GM18505 (cell line): ENCODE results near the gene LAMA4.

Experiments
- ATAC-seq: cut with Tn5 transposase; IDR thresholded peaks from one replicate; pipeline ENCODE4 v1.9.1; 2021; ENCODE audit not compliant: unreplicated experiment
- POLR2A ChIP-seq: IDR thresholded peaks from 4 replicates; pipeline ENCODE4 v1.6.1; 2011; ENCODE audit warnings: borderline replicate concordance; ENCODE audit not compliant: insufficient read depth, insufficient read length; ENCODE audit errors: extremely low read depth

Gene LAMA4

DNA sequence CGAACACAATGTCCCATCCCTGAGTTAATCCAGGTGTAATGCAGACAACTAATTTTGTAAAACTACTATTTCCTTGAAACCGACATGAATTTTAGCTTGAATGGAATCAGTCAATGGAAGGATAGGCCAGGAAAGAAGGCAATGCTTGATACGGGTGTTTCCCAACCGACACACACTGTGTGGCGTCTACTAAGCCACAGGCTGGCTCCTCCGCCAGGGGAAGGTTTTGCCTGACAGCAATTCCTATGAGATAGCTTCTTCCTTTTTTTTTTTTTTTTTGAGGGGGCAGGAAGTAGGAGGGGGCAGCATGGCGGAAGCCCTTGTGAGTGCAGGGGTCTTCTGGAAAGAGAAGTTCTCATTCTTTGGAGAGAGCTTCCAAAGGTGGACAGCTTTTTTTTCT, 12.0 kb upstream of the LAMA4 start:
- no peak for TF ChIP-seq POLR2A
- no peak for ATAC-seq

DNA sequence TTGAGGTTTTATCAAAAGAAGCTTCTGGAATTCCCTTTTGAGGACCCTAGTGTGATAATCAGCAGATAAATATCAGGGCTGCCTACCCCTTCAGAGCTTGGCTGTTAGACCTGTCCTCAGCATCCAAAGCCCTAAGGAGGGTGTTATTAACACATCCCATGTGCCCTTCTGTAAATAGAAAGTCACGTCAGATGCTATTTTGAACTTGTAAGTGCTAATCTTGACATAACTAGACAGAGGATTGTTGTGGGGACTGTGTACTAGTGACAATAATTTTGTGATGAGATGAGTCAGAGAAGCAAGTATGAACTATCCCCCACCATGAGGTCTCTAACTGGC, 4.9 kb upstream of the LAMA4 start:
- TF ChIP-seq POLR2A: no peak

DNA sequence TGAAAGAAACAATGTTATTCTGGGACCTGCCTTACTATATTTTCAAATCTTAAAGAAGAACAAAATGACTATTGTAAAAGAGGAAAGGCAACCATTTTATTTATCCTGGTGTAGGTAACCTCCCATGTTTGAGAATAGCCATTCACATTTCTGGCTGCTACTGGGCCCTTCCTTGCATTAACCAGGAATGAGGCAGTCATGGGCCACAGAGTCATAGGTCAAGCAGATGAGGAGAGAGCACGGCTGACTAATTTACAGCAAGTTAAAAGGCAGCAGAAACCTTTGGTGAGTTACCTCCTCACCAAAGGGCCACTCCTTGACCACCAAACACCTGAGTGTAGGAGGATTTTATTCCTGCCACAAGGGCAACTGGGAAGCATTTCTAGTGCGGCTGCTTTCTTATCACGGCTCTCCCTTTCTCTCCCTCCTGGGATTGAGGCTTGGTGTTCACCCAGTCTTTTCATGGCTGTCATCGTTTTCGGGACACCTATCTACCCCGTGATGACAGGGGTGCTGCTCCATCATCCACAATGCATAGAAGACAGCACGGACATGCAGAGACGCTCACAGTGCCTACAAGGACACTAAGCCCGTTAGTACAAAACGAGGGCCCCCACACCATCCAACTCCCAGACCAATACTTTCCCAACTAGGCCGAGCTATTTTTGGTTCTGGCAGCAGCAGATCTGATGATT, 4.4 kb upstream of the LAMA4 start:
- no peak for ATAC-seq

More for the DNA sequence above, 4.9 kb upstream of the LAMA4 start:
- no peak for ATAC-seq

GRCh38 chr6:112257178-112257855, 3.0 kb upstream of the LAMA4 start:
- TF ChIP-seq POLR2A: no peak
- ATAC-seq: no peak

More for the DNA sequence above, 4.4 kb upstream of the LAMA4 start:
- no peak for TF ChIP-seq POLR2A

DNA sequence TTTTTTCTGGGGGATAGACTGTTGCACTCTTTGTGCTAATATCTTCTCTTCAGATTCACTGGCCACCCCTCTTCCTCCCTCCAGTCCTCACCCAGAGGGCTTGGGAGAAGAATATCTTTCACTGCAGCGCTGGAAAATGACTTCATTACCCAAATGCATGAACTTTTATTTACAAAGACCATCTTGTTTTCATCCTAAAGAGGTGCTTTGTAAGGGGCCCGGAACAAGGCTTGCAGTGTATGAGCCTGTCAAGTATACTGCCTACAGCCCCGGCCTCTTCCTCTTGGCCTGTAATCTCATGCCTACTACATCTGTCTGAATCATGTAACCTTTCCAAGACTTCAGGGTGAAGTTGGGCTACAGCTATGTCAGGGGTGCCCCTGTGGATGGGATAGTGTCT, 554 bp upstream of the LAMA4 start:
- ATAC-seq: no peak
- TF ChIP-seq POLR2A: no peak

DNA sequence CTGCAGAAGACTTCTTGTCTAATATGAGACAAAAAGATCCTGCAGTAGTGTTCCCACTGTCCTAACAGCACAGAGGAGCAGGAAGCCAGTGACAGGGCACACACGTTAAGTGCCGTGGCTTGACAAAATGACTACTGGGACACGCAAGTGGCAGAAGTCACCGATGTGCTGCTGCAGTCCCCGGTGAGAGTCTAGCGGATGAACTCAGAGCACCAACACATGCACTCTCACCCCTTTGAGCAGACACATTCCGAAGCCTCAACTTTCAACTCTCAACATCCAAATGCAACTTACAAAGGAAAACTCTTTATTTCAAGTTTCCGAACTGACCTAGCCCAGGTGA, 898 bp downstream of the LAMA4 start:
- ATAC-seq: no peak
- TF ChIP-seq POLR2A: no peak

DNA sequence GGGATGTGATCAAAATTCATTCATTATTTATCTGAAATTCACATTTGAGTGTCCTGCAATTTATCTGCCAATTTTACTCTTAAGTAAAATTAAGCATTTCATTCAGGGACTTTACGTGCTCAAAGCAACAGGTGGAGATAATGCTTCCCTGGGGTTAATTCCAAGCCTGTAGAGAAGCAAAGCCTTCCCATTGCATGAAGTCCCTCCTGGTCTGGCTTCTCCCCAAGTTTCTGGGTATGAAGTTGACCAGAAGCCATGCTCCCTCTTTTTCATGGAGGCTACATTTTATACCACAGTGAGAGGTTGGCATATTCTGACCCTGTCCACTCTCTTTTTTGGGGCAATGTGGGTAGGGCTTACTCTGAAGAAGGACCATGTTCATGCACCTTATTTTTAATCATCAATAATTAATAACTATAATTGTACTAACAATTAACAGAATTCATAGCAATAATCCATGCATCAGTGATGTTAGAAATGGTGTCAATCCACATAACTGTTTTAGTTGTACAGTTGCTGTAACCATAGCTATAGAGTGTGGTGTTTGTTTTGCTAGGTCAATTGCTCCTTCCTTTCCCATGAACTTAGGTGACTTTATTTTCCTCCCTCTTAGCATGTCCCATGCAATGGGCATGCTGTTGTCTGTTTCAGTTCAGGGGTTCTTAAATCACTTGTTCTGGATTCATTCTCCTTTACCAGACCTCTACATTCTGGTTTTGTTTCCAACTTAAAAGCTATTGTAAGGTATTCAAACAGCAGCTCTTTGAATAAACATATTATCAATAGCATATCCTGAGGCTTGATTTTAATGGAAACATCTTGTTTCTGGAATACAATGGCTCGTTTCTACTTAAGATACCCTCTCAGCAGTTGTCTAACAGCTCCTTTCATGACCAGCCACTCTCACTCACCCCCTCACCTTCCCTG, 1.5 kb downstream of the LAMA4 start:
- ATAC-seq: no peak
- no peak for TF ChIP-seq POLR2A

DNA sequence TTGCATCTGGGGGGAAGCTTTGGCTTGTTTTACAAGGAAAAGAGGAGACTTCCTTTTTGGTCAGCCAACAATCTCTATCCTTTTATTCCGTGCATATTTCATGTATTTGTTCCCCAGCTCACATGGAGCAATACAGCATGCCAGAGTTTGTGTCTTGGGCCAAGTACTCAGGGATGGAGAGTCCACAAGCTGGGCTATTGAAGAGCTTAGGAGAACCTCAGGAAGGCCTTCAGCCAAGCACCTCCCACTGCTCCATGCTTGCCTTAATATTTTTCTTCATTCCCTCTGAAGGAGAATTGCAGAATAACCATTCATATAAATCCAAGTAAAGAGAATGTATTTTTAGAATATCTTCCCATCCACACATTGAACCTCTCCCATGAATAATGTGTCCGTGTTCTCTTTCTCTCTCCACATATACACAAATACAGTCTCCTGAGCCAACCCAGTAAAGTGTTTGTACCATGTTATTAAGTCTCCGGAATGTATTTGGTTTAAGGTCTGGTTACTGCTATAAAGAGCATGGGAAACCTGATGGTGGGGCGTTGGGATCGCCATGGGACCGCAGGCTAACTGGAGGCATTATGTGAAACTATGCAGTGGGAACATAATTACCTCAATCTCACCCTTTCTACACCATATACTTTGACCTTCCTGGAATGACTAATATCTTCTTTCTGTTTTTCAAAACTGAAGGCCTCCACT, 3.0 kb downstream of the LAMA4 start:
- ATAC-seq: no peak

DNA sequence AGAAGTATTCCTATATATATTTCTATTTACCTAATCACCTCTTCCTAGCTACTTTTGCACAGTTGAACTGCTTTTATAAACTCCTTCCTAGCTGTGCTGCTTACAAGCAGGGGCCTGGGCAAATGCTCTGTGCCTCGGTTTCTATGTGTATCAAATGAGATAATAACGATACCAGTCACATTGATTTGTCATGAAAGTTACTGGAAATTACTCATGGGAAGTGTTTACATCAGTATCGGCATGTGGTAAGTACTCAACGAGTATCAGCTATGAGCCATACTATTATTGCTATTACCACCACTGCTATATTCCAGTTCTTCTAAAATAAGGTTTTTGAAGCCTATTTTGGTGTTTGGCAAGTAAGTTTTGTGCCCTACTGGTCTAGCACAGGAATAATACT, 4.9 kb downstream of the LAMA4 start:
- TF ChIP-seq POLR2A: no peak
- ATAC-seq: no peak

More for the DNA sequence above, 3.0 kb downstream of the LAMA4 start:
- no peak for TF ChIP-seq POLR2A

DNA sequence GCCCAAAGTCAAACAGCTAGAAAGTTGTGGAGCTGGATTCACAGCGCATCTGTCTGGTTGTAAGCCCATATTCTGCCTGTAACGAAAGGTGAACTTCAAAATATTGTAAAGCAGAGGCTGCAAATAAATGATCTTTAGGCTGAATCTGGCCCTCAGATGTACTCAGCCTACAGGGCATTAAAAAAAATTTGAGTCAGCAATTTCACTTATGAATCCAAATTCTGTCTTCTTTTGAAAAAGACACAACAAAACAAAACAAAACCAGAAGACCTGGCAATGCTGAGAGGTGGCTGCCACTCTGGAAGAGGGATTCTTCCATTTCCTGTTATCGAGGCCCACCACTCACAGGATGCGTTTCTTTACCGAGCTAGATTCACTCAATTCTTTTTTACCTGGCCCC, 7.1 kb downstream of the LAMA4 start:
- no peak for ATAC-seq
- no peak for TF ChIP-seq POLR2A

DNA sequence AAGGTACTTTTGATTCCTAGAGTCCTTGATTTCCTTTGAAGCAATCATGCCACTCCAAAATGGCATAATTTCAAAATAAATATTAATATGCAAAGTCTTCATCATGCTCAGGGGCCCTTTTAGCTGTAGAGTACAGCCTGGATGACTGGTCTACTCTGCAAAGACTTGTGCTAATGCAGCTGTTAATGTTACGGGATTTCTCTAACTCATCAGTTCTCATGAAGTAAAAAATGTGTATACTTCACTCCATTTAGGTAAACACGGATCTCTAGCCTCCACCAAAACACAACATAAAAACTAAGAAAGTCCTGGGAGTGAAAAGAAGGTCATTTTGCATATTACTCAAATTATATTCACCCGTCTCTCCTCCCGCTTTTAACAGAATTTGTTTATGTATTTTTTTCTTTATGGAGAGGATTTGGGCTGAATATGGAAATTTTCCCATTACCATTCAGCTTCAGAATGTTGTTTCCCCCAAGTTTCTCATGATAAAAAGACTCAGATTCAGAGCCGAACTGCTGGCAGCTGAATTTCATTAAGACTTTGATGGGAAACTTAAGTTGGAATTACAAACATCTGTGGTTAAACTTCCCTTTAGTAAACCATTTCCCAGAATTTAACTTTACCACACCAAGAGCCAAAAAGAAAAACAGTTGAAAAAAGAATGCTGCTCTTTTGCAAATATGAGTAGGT, 8.7 kb downstream of the LAMA4 start:
- ATAC-seq: no peak
- TF ChIP-seq POLR2A: no peak
